Activated T-helper 9 cell treated with anti-CD3 and anti-CD28 coated beads, Interleukin-2, amount 50 U/mL, for 16 hours (primary cell): Measurements from ENCODE around the gene DVL2.

Experiments
- DNase-seq: peaks from one replicate; pipeline ENCODE4 v3.0.0-alpha.2; 2020; ENCODE audit warnings: low read depth

DVL2 gene

GRCh38 chr17:7219229-7219811, 15.0 kb downstream of the DVL2 start:
- DNase-seq: no peak

DNA sequence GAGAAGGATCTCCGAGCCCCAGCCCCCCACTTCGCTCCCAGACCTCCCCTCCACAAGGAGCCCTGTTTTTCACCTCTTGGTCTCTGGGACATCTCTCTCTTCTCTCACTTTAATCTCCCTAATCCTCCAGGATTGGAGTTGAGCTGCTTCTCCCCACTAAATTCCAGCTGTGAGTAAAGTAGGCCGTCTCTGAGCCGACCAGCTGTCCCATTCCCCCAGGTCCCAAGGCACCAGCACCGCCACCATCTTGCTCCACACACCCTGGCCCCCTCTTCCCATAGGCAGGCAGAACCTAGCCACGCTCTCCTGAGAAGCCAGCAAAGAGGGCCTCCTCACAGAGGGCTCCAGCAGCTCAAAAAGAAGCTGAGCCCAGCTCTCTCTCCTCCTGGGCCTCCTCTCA, 15.6 kb downstream of the DVL2 start:
- no peak for DNase-seq

GRCh38 chr17:7218166-7218565, 16.2 kb downstream of the DVL2 start:
- DNase-seq: no peak

DNA sequence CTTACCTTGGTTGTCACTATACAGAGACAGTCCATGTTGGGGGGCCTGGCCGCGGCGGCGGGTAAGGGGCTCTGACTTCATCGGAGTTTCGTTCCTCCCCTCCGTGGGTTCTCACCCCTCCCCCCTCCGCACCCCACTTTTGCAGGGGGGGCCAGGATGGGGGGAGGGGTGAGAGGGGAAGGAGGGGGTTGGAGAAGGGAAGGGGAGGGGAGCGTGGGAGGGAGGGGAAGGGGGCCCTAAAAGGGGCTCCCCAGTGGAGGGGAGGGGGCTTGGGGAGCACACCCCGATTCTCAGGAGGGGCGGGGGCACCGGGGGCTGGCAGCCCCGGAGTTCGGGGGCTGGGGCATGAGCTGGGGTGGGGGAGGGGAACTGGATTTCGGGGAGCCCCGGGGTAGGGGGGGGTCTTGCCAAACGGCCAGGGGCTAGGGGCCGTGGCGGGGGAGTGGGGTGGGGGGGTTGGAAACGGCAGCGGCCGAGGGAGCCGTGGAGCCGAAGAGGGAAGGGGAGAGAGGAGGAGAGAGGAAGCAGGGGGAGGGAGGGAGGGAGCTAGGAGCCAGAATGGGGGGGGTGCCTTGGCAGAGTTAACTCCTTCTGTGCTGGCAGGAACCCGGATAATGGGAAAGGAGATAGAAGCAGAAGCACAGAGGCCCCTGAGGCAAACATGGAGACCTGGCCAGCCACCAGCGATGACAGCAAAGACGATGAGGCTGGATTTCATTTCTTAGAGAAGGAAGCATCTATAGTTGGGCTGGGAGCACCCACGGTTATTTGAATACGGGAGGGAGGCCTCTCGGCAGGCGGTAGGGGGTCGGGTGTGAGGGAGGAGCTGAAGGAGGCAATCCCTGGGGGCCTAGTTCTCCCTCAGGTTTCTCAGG, 17.0 kb downstream of the DVL2 start:
- DNase-seq: no peak

DNA sequence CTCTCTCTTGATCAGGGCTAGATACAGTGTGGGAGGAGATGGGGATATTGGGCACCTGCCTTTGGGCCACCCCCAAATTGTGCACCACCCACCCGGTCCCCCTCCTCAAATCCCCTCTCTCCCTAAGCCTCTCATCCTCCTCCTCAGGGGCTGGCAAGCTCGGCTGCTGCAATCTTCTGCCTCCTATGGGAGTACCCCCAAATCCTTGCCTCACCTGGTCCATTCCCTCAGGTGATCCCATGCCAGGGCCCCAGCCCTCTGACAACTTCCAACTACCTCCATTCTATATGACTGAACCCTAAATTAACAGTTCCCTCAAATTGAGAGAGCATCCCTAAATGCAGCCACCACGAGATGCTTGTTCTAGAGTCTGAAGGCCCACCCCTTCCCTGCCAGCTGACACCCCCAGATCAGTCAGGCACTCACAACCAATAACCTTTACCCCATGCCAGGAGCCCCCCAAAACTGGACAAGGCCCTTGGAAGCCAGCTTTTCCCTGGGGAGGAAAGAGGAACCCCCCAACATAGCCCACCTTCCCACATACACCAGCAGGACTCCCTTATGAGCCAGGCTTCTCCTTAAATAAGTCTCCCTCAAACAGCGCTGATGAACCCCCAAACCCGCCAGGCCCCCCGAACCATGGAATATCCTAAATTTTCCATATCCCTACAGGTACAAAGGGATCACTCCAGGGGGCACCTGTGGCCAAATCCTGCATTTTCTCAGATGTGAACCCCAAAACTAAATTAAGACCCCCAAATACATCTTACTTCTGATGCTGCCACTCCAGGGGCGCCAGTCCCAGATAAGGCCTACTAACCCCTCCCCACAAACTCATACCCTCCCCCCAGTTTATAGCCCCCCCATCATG, 17.8 kb downstream of the DVL2 start:
- DNase-seq: no peak

DNA sequence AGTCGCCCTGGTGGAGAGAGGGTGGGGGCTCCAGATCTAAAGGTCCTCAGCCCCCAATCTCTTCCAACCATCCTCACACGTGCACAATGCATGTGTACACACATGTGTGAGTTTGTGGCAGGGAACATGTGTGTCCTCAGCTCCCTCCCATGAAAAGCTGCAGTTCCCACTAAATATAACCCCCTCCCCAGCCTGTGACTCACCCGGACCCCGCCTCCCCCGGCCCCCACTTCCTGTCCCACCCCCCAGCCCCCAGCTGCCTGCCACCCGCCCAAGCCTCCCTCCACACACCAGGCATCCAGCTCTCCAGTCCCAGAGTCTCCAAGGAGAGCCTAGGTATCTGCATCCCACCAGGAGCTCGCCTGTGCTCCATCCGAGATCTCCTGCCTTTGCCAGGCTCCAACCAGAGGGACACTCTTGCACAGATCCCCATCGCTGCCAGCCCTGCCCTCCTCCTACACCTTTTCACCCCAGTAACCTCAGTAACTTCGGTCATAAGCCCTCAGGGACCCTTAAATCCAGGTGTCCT, 18.6 kb downstream of the DVL2 start:
- no peak for DNase-seq

DNA sequence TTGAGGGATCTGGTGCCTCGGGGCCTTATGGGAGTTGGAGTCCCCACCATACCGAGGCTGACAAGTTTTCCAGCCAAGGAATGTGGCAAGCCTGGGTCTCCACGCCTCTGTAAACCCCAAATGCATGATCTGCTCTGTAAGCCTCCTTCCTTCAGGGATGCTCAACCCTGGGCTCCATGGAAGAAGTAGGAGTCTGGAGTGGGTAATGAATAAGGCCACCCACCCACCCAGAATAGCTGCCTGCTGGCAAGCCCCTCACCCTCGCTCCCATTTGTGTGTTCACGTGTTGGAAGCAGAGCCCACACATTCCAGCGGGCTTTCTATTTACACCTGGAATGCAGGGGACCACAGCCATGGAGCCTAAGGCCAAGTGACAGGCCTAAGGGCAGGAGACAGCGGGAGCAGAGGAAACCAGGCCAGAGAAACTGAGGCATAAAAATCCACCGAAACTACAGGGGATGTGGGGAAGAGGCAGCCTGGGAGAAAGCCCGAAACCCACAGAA, 19.1 kb downstream of the DVL2 start:
- DNase-seq: no peak

GRCh38 chr17:7214300-7215135, 19.8 kb downstream of the DVL2 start:
- DNase-seq: peak; percentile 98

- DNase-seq: peak; percentile 41
Observed at GRCh38 chr17:7213895-7214299, 20.4 kb downstream of the DVL2 start.

- no peak for DNase-seq
Observed at GRCh38 chr17:7211491-7212273, 22.6 kb downstream of the DVL2 start.

DNA sequence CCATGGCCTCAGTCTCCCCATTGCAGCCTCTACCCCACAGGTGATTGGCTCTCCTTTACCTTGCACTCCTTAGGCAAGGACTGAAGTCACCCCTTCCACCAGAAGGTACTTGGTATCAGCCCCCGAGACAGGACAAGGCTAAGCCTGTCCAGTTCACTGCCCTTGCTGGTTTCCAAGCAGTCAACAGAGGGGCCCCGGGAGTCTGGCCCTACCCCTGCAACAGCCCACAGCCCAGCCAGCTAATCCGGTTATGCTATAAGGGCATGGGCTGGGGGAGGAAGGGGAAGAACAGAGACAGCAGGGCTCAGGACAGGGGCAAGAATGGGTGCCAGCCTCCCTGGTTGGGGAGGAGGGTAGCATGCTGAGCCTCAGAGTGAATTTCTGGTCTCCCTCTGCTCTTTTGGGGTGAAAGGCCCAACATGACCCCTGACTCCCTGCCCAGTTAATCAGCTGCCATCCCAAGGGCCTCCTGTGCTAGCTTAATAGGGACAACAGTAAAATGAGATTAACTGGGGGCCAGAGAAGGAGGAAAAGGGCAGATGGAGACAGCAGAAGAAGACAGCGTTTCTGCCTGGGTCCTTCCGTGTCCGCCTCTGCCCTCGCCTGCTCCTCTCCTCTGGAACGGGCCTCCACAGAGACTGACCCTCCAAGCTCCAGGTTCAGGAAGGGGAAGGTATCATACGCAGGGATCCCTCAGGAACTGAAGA, 25.4 kb downstream of the DVL2 start:
- DNase-seq: no peak

GRCh38 chr17:7208027-7208571, 26.2 kb downstream of the DVL2 start:
- DNase-seq: no peak

DNA sequence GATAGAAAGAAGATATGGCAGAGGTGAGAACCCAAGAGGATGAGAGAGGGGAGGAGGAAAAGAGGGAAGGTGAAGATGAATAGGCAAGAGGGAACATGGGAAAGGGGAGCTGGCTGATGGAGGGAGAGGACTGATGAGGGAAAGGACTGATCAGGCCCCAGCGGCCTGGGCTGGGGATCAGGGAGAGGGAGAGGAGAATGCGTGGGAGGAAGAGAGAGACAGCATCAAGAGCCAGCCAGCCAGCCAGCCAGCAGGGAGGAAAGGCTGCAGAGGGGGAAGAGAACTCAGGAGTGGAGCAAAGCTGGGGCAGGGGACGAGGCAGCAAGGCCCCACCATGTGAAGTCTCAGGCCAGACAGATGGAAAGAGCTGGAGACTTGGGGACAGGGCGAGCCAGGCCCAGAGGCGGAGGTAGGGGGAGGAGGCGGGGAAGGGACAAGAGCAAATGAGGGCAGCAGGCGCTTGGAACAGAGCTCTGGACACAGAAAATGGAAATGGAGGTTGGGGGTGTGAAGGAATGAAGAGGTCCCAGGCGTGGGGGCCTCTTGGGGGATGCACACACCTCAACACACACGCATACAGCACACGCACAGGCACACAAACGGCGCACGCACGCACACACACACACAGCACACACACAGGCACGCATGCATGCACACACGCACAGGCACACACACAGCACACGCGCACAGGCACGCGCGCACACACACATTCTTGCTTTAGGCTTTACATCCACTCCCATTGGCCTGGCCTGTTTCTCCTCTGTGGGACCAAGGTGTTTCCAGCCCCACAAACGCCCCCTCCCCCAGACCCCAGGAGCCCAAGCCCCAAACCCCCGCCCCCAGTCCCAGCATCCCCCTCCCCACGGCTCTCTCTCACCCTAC, 27.0 kb downstream of the DVL2 start:
- no peak for DNase-seq

DNA sequence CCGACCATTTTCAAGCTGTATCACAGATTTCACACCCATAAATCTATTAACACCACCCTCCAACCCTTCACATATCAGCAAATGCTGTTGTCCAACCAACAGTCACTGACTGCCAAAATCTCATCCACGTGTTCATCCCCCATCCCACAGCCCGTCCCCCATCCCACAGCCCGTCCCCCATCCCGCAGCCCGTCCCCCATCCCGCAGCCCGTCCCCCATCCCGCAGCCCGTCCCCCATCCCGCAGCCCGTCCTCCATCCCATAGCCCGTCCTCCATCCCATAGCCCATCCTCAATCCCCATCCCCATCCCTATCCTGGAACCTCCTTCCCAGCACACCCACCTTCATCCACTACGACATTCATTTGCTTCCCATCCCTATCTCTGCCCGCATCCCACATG, 28.8 kb downstream of the DVL2 start:
- DNase-seq: no peak

GRCh38 chr17:7204828-7205461, 29.4 kb downstream of the DVL2 start:
- DNase-seq: peak; percentile 84

DNA sequence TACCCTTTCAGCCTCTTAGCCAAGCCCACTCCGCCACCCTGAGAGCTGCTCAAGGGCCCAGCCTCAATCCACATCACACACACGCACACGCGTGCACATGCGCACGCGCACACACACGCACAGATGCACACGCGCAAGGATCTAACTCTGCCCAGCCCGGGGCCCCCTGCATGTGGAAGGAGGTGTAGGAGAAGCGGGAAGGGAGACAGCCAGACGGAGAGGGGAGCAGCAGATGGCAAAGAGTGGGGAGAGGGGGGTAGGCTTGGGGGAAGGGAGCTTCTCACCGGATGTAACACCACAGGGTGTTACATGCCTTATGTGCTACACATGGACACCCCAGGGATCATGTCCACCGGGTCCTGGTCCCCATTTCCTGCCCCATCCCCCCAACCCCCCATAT, 30.0 kb downstream of the DVL2 start:
- no peak for DNase-seq

- no peak for DNase-seq
Observed at GRCh38 chr17:7203391-7203790, 30.9 kb downstream of the DVL2 start.
